A549 treated with DMSO at 1 μM for 4 hours (cell line): ENCODE results near the gene CRTC1. TPM values are rescaled to one million over a fixed set of nuclear protein-coding genes. Genes with fewer than 3 reads are reported as not detected.

ENCODE experiments used
- total RNA-seq: library from RNA; stranded (reverse); fragments of 200-300 nt; extraction: Qiagen RNA extraction; gene quantifications from 5 replicates; pipeline ENCODE4 v1.2.3, GENCODE V29; 2022; ENCODE audit warnings: low read depth

Gene CRTC1
- 2.2 to 5.6 TPM (median 4.6 TPM) in 5 replicates for total RNA-seq

GRCh38 chr19:18683109-18683957, at the start of gene CRTC1:
Gene CRTC1 (plus strand): TSS chr19:18683680. CDS start chr19:18683703, 23 bp downstream.

GRCh38 chr19:18636969-18637629, 46.4 kb upstream of the CRTC1 start, which contains the start of gene KLHL26:
Gene KLHL26 (plus strand): TSS chr19:18637028. CDS start chr19:18637055, 27 bp downstream.

GRCh38 chr19:18790566-18791314, 107.3 kb downstream of the CRTC1 start, which contains the start of gene COMP:
Gene COMP (minus strand): TSS chr19:18791305. CDS start chr19:18791269, 36 bp downstream.

GRCh38 chr19:18831524-18832305, 148.2 kb downstream of the CRTC1 start, which contains the start of gene UPF1:
Gene UPF1 (plus strand): TSS chr19:18831959. CDS start chr19:18832210, 251 bp downstream.

Other genes with a start within 250 kb of the CRTC1 start
- gene ISYNA1, start 245.5 kb upstream of the CRTC1 start, total RNA-seq: 30.2 to 44.3 TPM (median 37.1 TPM) in 5 replicates
- gene ELL, start 161.6 kb upstream of the CRTC1 start, total RNA-seq: 4.9 to 5.5 TPM (median 5.0 TPM) in 5 replicates
- 133 to 151 TPM (median 136 TPM) in 5 replicates for gene FKBP8, start 140.1 kb upstream of the CRTC1 start, total RNA-seq
- gene KXD1, start 125.8 kb upstream of the CRTC1 start, total RNA-seq: 87.9 to 111 TPM (median 98.4 TPM) in 5 replicates
- gene UBA52, start 111.8 kb upstream of the CRTC1 start, total RNA-seq: 1,087 to 1,167 TPM (median 1,108 TPM) in 5 replicates
- 37.0 to 53.9 TPM (median 50.4 TPM) in 5 replicates for gene REX1BD, start 94.9 kb upstream of the CRTC1 start, total RNA-seq
- gene CRLF1, start 76.9 kb upstream of the CRTC1 start, total RNA-seq: 1.5 to 4.5 TPM (median 3.0 TPM) in 5 replicates
- gene TMEM59L, start 70.8 kb upstream of the CRTC1 start, total RNA-seq: 3.6 to 6.3 TPM (median 5.4 TPM) in 5 replicates
- gene KLHL26, start 46.7 kb upstream of the CRTC1 start, total RNA-seq: 3.1 to 4.4 TPM (median 3.2 TPM) in 5 replicates
- 0.03 to 0.06 TPM (median 0.06 TPM) in 3 of 5 replicates, not detected in the others for gene COMP, start 107.6 kb downstream of the CRTC1 start, total RNA-seq
- gene UPF1, start 148.3 kb downstream of the CRTC1 start, total RNA-seq: 33.4 to 45.5 TPM (median 44.3 TPM) in 5 replicates
- gene CERS1, start 212.5 kb downstream of the CRTC1 start, total RNA-seq: 3.9 to 6.3 TPM (median 5.1 TPM) in 5 replicates
- gene COPE, start 235.7 kb downstream of the CRTC1 start, total RNA-seq: 143 to 160 TPM (median 150 TPM) in 5 replicates
- gene DDX49, start 236.0 kb downstream of the CRTC1 start, total RNA-seq: 34.8 to 48.5 TPM (median 42.8 TPM) in 5 replicates